GM18909 (cell line): Measurements from ENCODE around the gene JUNB.
A peak's percentile ranks its signal among the peaks of the same experiment; 100 is the strongest.

ENCODE experiments used
- ATAC-seq: cut with Tn5 transposase; IDR thresholded peaks from one replicate; pipeline ENCODE4 v1.9.1; 2021; ENCODE audit warnings: mild to moderate bottlenecking; ENCODE audit not compliant: unreplicated experiment, poor library complexity

Gene JUNB

GRCh38 chr19:12773571-12773970, 17.7 kb upstream of the JUNB start:
- ATAC-seq, result no peak

GRCh38 chr19:12774588-12775555, 16.4 kb upstream of the JUNB start, which contains the start of gene HOOK2:
TSS of gene HOOK2 (minus strand) at chr19:12775552. CDS start at chr19:12775449, 103 bp downstream.
- no peak for ATAC-seq

GRCh38 chr19:12777217-12778016, 13.9 kb upstream of the JUNB start:
- peak; percentile 40 for ATAC-seq

- peak; percentile 18 for ATAC-seq
Measured at GRCh38 chr19:12778017-12778904, 13.0 kb upstream of the JUNB start.

GRCh38 chr19:12778905-12779161, 12.5 kb upstream of the JUNB start:
- no peak for ATAC-seq

GRCh38 chr19:12779162-12779993, 11.9 kb upstream of the JUNB start:
- ATAC-seq, result no peak

GRCh38 chr19:12782174-12782423, 9.2 kb upstream of the JUNB start:
- no peak for ATAC-seq

- peak; percentile 40 for ATAC-seq
Measured at GRCh38 chr19:12782424-12783290, 8.6 kb upstream of the JUNB start.

- no peak for ATAC-seq
Measured at GRCh38 chr19:12783291-12783848, 7.9 kb upstream of the JUNB start.

- no peak for ATAC-seq
Measured at GRCh38 chr19:12783849-12784393, 7.4 kb upstream of the JUNB start.

GRCh38 chr19:12784394-12784870, 6.9 kb upstream of the JUNB start:
- no peak for ATAC-seq

- ATAC-seq, result no peak
Measured at GRCh38 chr19:12784871-12785430, 6.3 kb upstream of the JUNB start.

- no peak for ATAC-seq
Measured at GRCh38 chr19:12785431-12786031, 5.8 kb upstream of the JUNB start.

GRCh38 chr19:12786141-12786870, 5.0 kb upstream of the JUNB start:
- no peak for ATAC-seq

- no peak for ATAC-seq
Measured at GRCh38 chr19:12786952-12787351, 4.3 kb upstream of the JUNB start.

- no peak for ATAC-seq
Measured at GRCh38 chr19:12787458-12787857, 3.8 kb upstream of the JUNB start.
